H9 (cell line): ENCODE data around the gene ALX3. TPM values are rescaled to one million over a fixed set of nuclear protein-coding genes. Genes with fewer than 3 reads are reported as not detected.

Experiments used
- DNase-seq: peaks from one replicate; pipeline ENCODE4 v3.0.0-alpha.2; 2017
- H2AFZ ChIP-seq: one replicate; pipeline ENCODE4 v1.6.1; 2013; ENCODE audit warnings: mild to moderate bottlenecking, low read length, control low read depth, moderate library complexity
- H2AK5ac ChIP-seq: 2 replicates; pipeline ENCODE4 v1.6.1; 2013; ENCODE audit warnings: low read length, control low read depth, mixed read lengths; ENCODE audit not compliant: insufficient read length
- H2BK120ac ChIP-seq: one replicate; pipeline ENCODE4 v1.6.1; 2013; ENCODE audit warnings: low read depth, mild to moderate bottlenecking, low read length, control low read depth, inconsistent platforms; ENCODE audit not compliant: poor library complexity, severe bottlenecking
- H2BK12ac ChIP-seq: 2 replicates; pipeline ENCODE4 v1.6.1; 2013; ENCODE audit warnings: low read length, control low read depth, mixed read lengths, low read depth; ENCODE audit not compliant: insufficient read length
- H2BK15ac ChIP-seq: 2 replicates; pipeline ENCODE4 v1.6.1; 2013; ENCODE audit warnings: low read depth, low read length, control low read depth
- H2BK20ac ChIP-seq: one replicate; pipeline ENCODE4 v1.6.1; 2013; ENCODE audit warnings: low read depth, mild to moderate bottlenecking, low read length, control low read depth, inconsistent platforms; ENCODE audit not compliant: poor library complexity, severe bottlenecking
- H2BK5ac ChIP-seq: 2 replicates; pipeline ENCODE4 v1.6.1; 2013; ENCODE audit warnings: low read length, control low read depth, mixed read lengths; ENCODE audit not compliant: insufficient read length
- H3K14ac ChIP-seq: 2 replicates; pipeline ENCODE4 v1.6.1; 2013; ENCODE audit warnings: low read length, control low read depth; ENCODE audit not compliant: insufficient read depth
- H3K18ac ChIP-seq: 2 replicates; pipeline ENCODE4 v1.6.1; 2013; ENCODE audit warnings: low read depth, mild to moderate bottlenecking, mixed read lengths, low read length, control low read depth; ENCODE audit not compliant: insufficient read length
- H3K23ac ChIP-seq: 2 replicates; pipeline ENCODE4 v1.6.1; 2013; ENCODE audit warnings: low read length, control low read depth, mixed read lengths, low read depth; ENCODE audit not compliant: insufficient read length
- H3K23me2 ChIP-seq: 2 replicates; pipeline ENCODE4 v1.6.1; 2013; ENCODE audit warnings: low read depth, mild to moderate bottlenecking, mixed read lengths, low read length, control low read depth; ENCODE audit not compliant: insufficient read length, poor library complexity, severe bottlenecking
- H3K27ac ChIP-seq: 2 replicates; pipeline ENCODE4 v1.5.1; 2013; ENCODE audit warnings: low read length, control low read depth, mixed read lengths, low read depth; ENCODE audit not compliant: insufficient read length
- H3K27me3 ChIP-seq: 2 replicates; pipeline ENCODE4 v1.6.1; 2013; ENCODE audit warnings: low read length, control low read depth, inconsistent platforms; ENCODE audit not compliant: insufficient read depth
- H3K4ac ChIP-seq: 2 replicates; pipeline ENCODE4 v1.6.1; 2013; ENCODE audit warnings: low read depth, mild to moderate bottlenecking, control low read depth, inconsistent platforms, low read length, moderate library complexity
- H3K4me1 ChIP-seq: 2 replicates; pipeline ENCODE4 v1.6.1; 2013; ENCODE audit warnings: low read length, control low read depth, inconsistent platforms; ENCODE audit not compliant: insufficient read depth
- H3K4me2 ChIP-seq: 2 replicates; pipeline ENCODE4 v1.6.1; 2013; ENCODE audit warnings: low read length, control low read depth, mixed read lengths; ENCODE audit not compliant: insufficient read length, insufficient read depth
- H3K56ac ChIP-seq: 2 replicates; pipeline ENCODE4 v1.6.1; 2013; ENCODE audit warnings: low read depth, mild to moderate bottlenecking, mixed read lengths, low read length, control low read depth; ENCODE audit not compliant: insufficient read length
- H3K79me1 ChIP-seq: 2 replicates; pipeline ENCODE4 v1.6.1; 2013; ENCODE audit warnings: low read depth, mild to moderate bottlenecking, moderate library complexity, low read length, control low read depth, inconsistent platforms; ENCODE audit not compliant: insufficient read depth, poor library complexity, severe bottlenecking
- H3K79me2 ChIP-seq: 2 replicates; pipeline ENCODE4 v1.6.1; 2013; ENCODE audit warnings: low read length, control low read depth, inconsistent platforms; ENCODE audit not compliant: insufficient read depth
- H3K9ac ChIP-seq: 2 replicates; pipeline ENCODE4 v1.6.1; 2013; ENCODE audit warnings: low read length, control low read depth, mixed read lengths; ENCODE audit not compliant: insufficient read length; ENCODE audit errors: extremely low read depth
- H3K9me3 ChIP-seq: one replicate; pipeline ENCODE4 v1.6.1; 2013; ENCODE audit warnings: low read depth, low read length, inconsistent platforms; ENCODE audit not compliant: control insufficient read depth
- H3T11ph ChIP-seq: one replicate; pipeline ENCODE4 v1.6.1; 2013; ENCODE audit warnings: mild to moderate bottlenecking, low read length, control low read depth, inconsistent platforms
- H4K20me1 ChIP-seq: one replicate; pipeline ENCODE4 v1.6.1; 2013; ENCODE audit not compliant: control insufficient read depth, insufficient read length, insufficient read depth
- H4K5ac ChIP-seq: 2 replicates; pipeline ENCODE4 v1.6.1; 2013; ENCODE audit warnings: low read depth, mild to moderate bottlenecking, mixed read lengths, low read length, control low read depth; ENCODE audit not compliant: insufficient read length
- H4K8ac ChIP-seq: replicated peaks from 2 replicates; pipeline ENCODE4 v1.6.1; 2013; ENCODE audit warnings: low read length, control low read depth, mixed read lengths, low read depth; ENCODE audit not compliant: insufficient read length
- H4K91ac ChIP-seq: 2 replicates; pipeline ENCODE4 v1.6.1; 2013; ENCODE audit warnings: low read depth, mild to moderate bottlenecking, moderate library complexity, mixed read lengths, low read length, control low read depth; ENCODE audit not compliant: insufficient read length
- H3K27ac Mint-ChIP-seq, 3 experiments: 2 replicates in 2 of 3; 3 replicates in 1 of 3; pipeline ENCODE4 v1.8.0; 2020 to 2021; ENCODE audit warnings: mixed read lengths in 3 of 3, mild to moderate bottlenecking in 1 of 3, moderate library complexity in 1 of 3
- H3K27me3 Mint-ChIP-seq: 2 replicates; pipeline ENCODE4 v1.8.0; 2021; ENCODE audit warnings: low read depth, mild to moderate bottlenecking, moderate library complexity, mixed read lengths
- H3K36me3 Mint-ChIP-seq, 3 experiments: 2 replicates in 2 of 3; 3 replicates in 1 of 3; pipeline ENCODE4 v1.8.0; 2020 to 2021; ENCODE audit warnings: low read depth in 3 of 3, mixed read lengths in 3 of 3; ENCODE audit not compliant: insufficient read depth in 1 of 3
- H3K4me1 Mint-ChIP-seq, 2 experiments: 2 replicates each; pipeline ENCODE4 v1.8.0; 2020; ENCODE audit warnings: mixed read lengths in 2 of 2
- H3K4me3 Mint-ChIP-seq, 2 experiments: 2 replicates in 1 of 2; 3 replicates in 1 of 2; pipeline ENCODE4 v1.8.0; 2020 to 2021; ENCODE audit warnings: mild to moderate bottlenecking in 2 of 2, mixed read lengths in 2 of 2, moderate library complexity in 1 of 2
- H3K9me3 Mint-ChIP-seq, 2 experiments: 2 replicates in 1 of 2; 3 replicates in 1 of 2; pipeline ENCODE4 v1.8.0; 2020; ENCODE audit warnings: mild to moderate bottlenecking in 2 of 2, mixed read lengths in 2 of 2, moderate library complexity in 1 of 2
- WGBS: extraction: QIAGEN DNeasy Blood & Tissue Kit; methylation state at CpG from one replicate; pipeline ENCODE4 v1.1.7; 2013; ENCODE audit warnings: missing lambda C conversion rate, low lambda C conversion rate, mixed read lengths; ENCODE audit not compliant: insufficient read length; ENCODE audit errors: extremely low coverage; 5-methylcytosine and 5-hydroxymethylcytosine counted together
- total RNA-seq: library from RNA; stranded (reverse); gene quantifications from 2 replicates; pipeline ENCODE4 v1.2.1, GENCODE V29; 2021
- TF ChIP-seq, protein P1 (sequence below): fragments of 200-600 bp; sonication (generic); conservative IDR thresholded peaks from 3 replicates; pipeline ENCODE4 v1.8.0; 2021; ENCODE audit warnings: antibody characterized with exemption, mild to moderate bottlenecking

ALX3 gene
- total RNA-seq, 1 experiment from 2014 or later, result not detected

DNA sequence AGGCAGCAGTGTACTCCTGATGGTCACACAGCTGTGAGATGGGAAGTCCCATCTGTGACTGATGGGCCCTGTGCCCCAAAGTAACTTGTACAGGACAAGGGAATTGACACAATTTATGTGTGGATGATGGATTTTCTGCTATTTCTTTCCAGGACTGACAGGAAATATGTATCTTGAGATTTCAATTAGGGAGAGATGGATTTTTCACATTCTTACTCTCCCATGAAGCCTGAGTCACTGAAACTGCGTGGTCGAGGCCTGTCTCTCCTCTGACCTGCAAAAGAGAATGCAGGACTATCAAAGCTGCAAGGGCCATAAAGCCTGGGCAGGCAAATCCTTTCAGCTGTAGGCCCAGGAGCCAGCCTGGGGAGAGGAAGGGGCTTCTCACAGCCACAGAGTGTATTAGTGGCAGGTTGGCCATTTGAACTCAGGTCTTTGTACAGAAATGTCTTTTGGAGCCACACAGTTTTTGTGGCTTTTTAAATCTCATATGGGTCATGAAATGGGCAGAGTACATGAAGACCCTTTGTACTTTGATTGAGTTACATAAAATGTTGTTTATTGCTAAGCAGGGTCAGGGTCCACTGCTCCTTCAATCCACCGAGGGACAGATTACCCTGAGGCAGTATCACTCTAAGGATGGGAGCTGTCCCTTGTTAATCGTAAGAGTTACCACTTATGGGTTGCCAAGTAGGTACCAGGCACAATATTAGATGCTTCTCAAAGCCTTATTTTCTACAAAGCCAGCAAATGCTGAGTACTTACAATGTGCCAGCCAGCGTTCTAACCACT, 14.8 kb downstream of the ALX3 start:
- H4K5ac ChIP-seq, result no peak overlapping the region
- TF ChIP-seq, protein P1, sequence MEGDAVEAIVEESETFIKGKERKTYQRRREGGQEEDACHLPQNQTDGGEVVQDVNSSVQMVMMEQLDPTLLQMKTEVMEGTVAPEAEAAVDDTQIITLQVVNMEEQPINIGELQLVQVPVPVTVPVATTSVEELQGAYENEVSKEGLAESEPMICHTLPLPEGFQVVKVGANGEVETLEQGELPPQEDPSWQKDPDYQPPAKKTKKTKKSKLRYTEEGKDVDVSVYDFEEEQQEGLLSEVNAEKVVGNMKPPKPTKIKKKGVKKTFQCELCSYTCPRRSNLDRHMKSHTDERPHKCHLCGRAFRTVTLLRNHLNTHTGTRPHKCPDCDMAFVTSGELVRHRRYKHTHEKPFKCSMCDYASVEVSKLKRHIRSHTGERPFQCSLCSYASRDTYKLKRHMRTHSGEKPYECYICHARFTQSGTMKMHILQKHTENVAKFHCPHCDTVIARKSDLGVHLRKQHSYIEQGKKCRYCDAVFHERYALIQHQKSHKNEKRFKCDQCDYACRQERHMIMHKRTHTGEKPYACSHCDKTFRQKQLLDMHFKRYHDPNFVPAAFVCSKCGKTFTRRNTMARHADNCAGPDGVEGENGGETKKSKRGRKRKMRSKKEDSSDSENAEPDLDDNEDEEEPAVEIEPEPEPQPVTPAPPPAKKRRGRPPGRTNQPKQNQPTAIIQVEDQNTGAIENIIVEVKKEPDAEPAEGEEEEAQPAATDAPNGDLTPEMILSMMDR, result no peak
- H3K9me3 ChIP-seq, result no peaks in the 10 kb centered on the region
- H2BK15ac ChIP-seq, result no peak overlapping the region
- H3K4ac ChIP-seq, result no peak overlapping the region
- H3K4me1 ChIP-seq, result no peaks in the 10 kb centered on the region
- no peak overlapping the region for H2AK5ac ChIP-seq
- no peak overlapping the region for H3K4me2 ChIP-seq
- no peak overlapping the region for H4K8ac ChIP-seq
- H2BK5ac ChIP-seq, result no peak overlapping the region
- no peak overlapping the region for H2BK120ac ChIP-seq
- H4K91ac ChIP-seq, result no peak overlapping the region
- no CpG with 5 or more reads among the region's 5 CpGs for WGBS
- no peak overlapping the region for H3T11ph ChIP-seq
- H3K27ac ChIP-seq, result no peak overlapping the region
- no peaks in the 10 kb centered on the region for H3K4me1 Mint-ChIP-seq
- H3K27ac Mint-ChIP-seq, result no peak overlapping the region; a peak in 1 of 7 replicates
- H3K27me3 ChIP-seq, result no peaks in the 10 kb centered on the region
- H3K9me3 Mint-ChIP-seq, result no peaks in the 10 kb centered on the region
- no peak overlapping the region for H2AFZ ChIP-seq
- no peaks in the 10 kb centered on the region for H4K20me1 ChIP-seq
- no peaks in the 10 kb centered on the region for H3K79me1 ChIP-seq
- H3K14ac ChIP-seq, result no peak overlapping the region
- H3K23ac ChIP-seq, result no peak overlapping the region
- no peak for DNase-seq
- no peak overlapping the region for H2BK12ac ChIP-seq
- no peaks in the 10 kb centered on the region for H3K23me2 ChIP-seq
- no peak overlapping the region for H3K4me3 Mint-ChIP-seq
- no peaks in the 10 kb centered on the region for H3K27me3 Mint-ChIP-seq
- no peak overlapping the region for H3K9ac ChIP-seq
- H3K18ac ChIP-seq, result no peak overlapping the region
- no peaks in the 10 kb centered on the region for H3K79me2 ChIP-seq
- peaks cover 48 to 90% (median 88%) of the 10 kb centered on the region in 3 experiments for H3K36me3 Mint-ChIP-seq
- no peak overlapping the region for H2BK20ac ChIP-seq
- no peak overlapping the region for H3K56ac ChIP-seq
